Iris pigment epithelial cell (primary cell): ENCODE measurements around the gene POLR1E.

Source experiments
- DNase-seq: peaks from one replicate; pipeline ENCODE4 v3.0.0-alpha.2; 2011; ENCODE audit warnings: low read depth

Gene POLR1E

GRCh38 chr9:37534901-37535300 is 49.2 kb downstream of the POLR1E start:
- DNase-seq: no peak

GRCh38 chr9:37538099-37538498 is 52.4 kb downstream of the POLR1E start:
- no peak for DNase-seq

- no peak for DNase-seq
Observed at GRCh38 chr9:37539634-37540033, 53.9 kb downstream of the POLR1E start.

- DNase-seq: no peak
Observed at GRCh38 chr9:37540634-37541033, 54.9 kb downstream of the POLR1E start.

- DNase-seq: no peak
Observed at GRCh38 chr9:37541465-37541864, 55.7 kb downstream of the POLR1E start.

GRCh38 chr9:37542488-37542887 is 56.7 kb downstream of the POLR1E start:
- no peak for DNase-seq

GRCh38 chr9:37542895-37543294 is 57.1 kb downstream of the POLR1E start:
- peak; percentile 40 for DNase-seq

GRCh38 chr9:37543468-37543867 is 57.7 kb downstream of the POLR1E start:
- DNase-seq: no peak

- no peak for DNase-seq
Observed at GRCh38 chr9:37547328-37547878, 61.7 kb downstream of the POLR1E start.

- DNase-seq: peak; percentile 24
Observed at GRCh38 chr9:37549527-37549926, 63.8 kb downstream of the POLR1E start.

- peak; percentile 50 for DNase-seq
Observed at GRCh38 chr9:37550781-37551180, 65.0 kb downstream of the POLR1E start.

GRCh38 chr9:37551468-37551867 is 65.7 kb downstream of the POLR1E start:
- DNase-seq: no peak

GRCh38 chr9:37551888-37552287 is 66.1 kb downstream of the POLR1E start:
- no peak for DNase-seq
